Heart left ventricle (tissue), 16 donors: Measurements from ENCODE around the gene MKI67. TPM values are rescaled to one million over a fixed set of nuclear protein-coding genes. Genes with fewer than 3 reads are reported as not detected.

Experiments
- ATAC-seq, 4 donors: fragments of 200-7000 bp; cut with Tn5 transposase; one replicate each; pipeline ENCODE4 v1.9.1; 2020 to 2022; ENCODE audit warnings: moderate library complexity in 4 of 4, mild to moderate bottlenecking in 3 of 4, moderate number of reproducible peaks in 1 of 4
- DNase-seq, 5 donors: peaks; one replicate each; pipeline ENCODE4 v3.0.0-alpha.2; 2020
- H3K27ac ChIP-seq, 12 donors: fragments of 200-600 bp; sonication (generic) in 4 of 12; one replicate each; pipeline versions ENCODE4 v1.5.0 to v1.8.0; 2016 to 2022; ENCODE audit warnings: mild to moderate bottlenecking in 2 of 12
- H3K27me3 ChIP-seq, 9 donors: fragments of 200-600 bp; sonication (generic) in 2 of 9; one replicate each; pipeline versions ENCODE4 v1.5.1 to v1.8.0; 2016 to 2022; ENCODE audit warnings: mild to moderate bottlenecking in 3 of 9
- H3K36me3 ChIP-seq, 9 donors: fragments of 200-600 bp; sonication (generic) in 2 of 9; one replicate each; pipeline versions ENCODE4 v1.5.0 to v1.8.0; 2018 to 2022; ENCODE audit warnings: mild to moderate bottlenecking in 2 of 9
- H3K4me1 ChIP-seq, 12 donors: fragments of 200-600 bp; sonication (generic) in 4 of 12; one replicate each; pipeline versions ENCODE4 v1.5.0 to v1.8.0; 2016 to 2022; ENCODE audit warnings: mild to moderate bottlenecking in 3 of 12
- H3K4me3 ChIP-seq, 12 donors: fragments of 200-600 bp; sonication (generic) in 4 of 12; one replicate each; pipeline versions ENCODE4 v1.5.0 to v1.8.0; 2017 to 2022; ENCODE audit warnings: mild to moderate bottlenecking in 9 of 12, moderate library complexity in 4 of 12
- H3K9me3 ChIP-seq, 12 donors: fragments of 200-600 bp; sonication (generic) in 4 of 12; one replicate each; pipeline versions ENCODE4 v1.5.0 to v1.8.0; 2016 to 2022; ENCODE audit warnings: mild to moderate bottlenecking in 1 of 12
- CTCF ChIP-seq, 12 donors: fragments of 200-600 bp; sonication (generic) in 4 of 12; IDR thresholded peaks; one replicate each; pipeline versions ENCODE4 v1.5.0 to v1.8.0; 2018 to 2022; ENCODE audit warnings: antibody characterized with exemption in 12 of 12, mild to moderate bottlenecking in 5 of 12
- POLR2A ChIP-seq, 2 donors: fragments of 450-650 bp; IDR thresholded peaks; one replicate each; pipeline ENCODE4 v1.6.1; 2017; ENCODE audit warnings: antibody characterized with exemption in 2 of 2, mild to moderate bottlenecking in 2 of 2, moderate library complexity in 2 of 2
- WGBS, 4 donors: extraction: QIAGEN DNeasy Blood & Tissue Kit in 2 of 4; methylation state at CpG; one replicate each; pipeline versions ENCODE4 v1.1.5 to v1.1.7; 2013 to 2018; 5-methylcytosine and 5-hydroxymethylcytosine counted together
- intact Hi-C, 10 donors: fragments of 100-400 bp; cut with DNase I; formaldehyde crosslinking; loops; one replicate each; pipeline versions ENCODE4 v1.11.1 to v1.14.2; 2022
- polyA plus RNA-seq, 2 donors: library from polyadenylated mRNA; stranded (reverse); fragments of 200-250 nt; gene quantifications; one replicate each; pipeline ENCODE4 v1.2.3, GENCODE V29; 2013
- total RNA-seq, 9 donors: library from RNA; depleted of rRNA in 2 of 9; stranded (reverse); fragments of >200 nt in 2 of 9; fragmentation: NEBNext Ultra II Directional in 3 of 9; extraction: Animal tissue kit (Norgen Biotek cat#: 25700) in 3 of 9; gene quantifications; one replicate each; pipeline versions ENCODE4 v1.1.0 to v1.2.4, GENCODE V29; 2016 to 2023
- donor health status: ischemic (EF 13 %, LVEDD 7.1; RV severe dilation, severe dysfunction).
- donor health status: healthy with polysubstance abuse.
- donor health status: DM: no; HTN: yes; CAD: no.
- donor health status: DM: no; HTN: no; CAD: no.
- donor health status: ischemic (EF 25% LVEDD 6.9; RV normal size, moderate dysfunction).
- donor health status: ischemic (EF 25% LVEDD 5.7; RV mildly dilated, moderate dysfunction).
- donor health status: healthy.
- donor health status: DM: yes; HTN: yes; CAD: no.
- donor health status: ischemic (EF 35%, LVEDD 5.7; RV mildly dilated, moderate dysfunction).
- donor health status: nonischemic (EF 11% LVEDD 7.7; RV severe dilation, severe dysfunction).
- donor health status: DM: yes; HTN: yes; CAD: no.
- donor health status: PGD.
- donor health status: ischemic (EF 29% LVEDD 5.4; RV normal size, mild dysfunction).
- donor health status: nonischemic (EF 23%, LVEDD 6.1; RV moderate dilation, normal function).

The MKI67 gene
- total and polyA plus RNA-seq, 11 donors: 0.04 to 27.9 (median 0.52) TPM

DNA sequence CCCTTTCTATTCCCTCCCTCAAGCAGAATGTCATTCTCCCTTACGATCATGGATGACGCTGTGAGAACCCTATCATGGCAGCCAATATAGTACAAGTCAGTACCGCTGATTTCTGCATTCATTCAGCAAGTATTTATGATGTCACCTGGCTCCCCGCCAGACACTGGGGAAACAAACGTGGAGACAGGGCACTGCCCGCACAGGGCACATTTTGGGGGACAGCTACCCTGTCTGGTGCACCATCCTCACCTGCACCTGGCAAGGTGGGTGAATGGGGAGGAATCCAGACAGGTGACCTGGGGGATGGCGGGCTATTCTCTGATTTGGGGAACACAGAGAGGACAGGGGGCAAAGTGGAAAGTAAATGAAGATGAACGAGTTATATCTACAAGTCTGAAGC lies 28.4 kb downstream of the MKI67 start:
- no peak overlapping the region for H3K4me3 ChIP-seq
- 81 to 83% (median 82%) methylated on average over 8 of the region's 8 CpGs for WGBS, 4 donors
- no peaks in the 10 kb centered on the region for H3K27me3 ChIP-seq
- no peaks in the 10 kb centered on the region for H3K9me3 ChIP-seq
- peaks cover 0 to 23% (median 0%) of the 10 kb centered on the region in 9 donors for H3K36me3 ChIP-seq
- intact Hi-C loops: loop anchor here in 1 of 10 donors (10.0 kb wide), 1 partner anchor 837 kb away; no protein-coding TSS in a partner anchor
- TF ChIP-seq POLR2A (IDR thresholded peaks at IDR 0.05) (no peak), CTCF (IDR thresholded peaks at IDR 0.05) (no peak)
- no peak overlapping the region for H3K27ac ChIP-seq
- H3K4me1 ChIP-seq: peaks cover 0 to 4% (median 0%) of the 10 kb centered on the region in 12 donors
- DNase-seq (no peak), ATAC-seq (no peak)

- Histone ChIP-seq H3K9me3 (no peaks in the 10 kb centered on the region), H3K27me3 (peaks cover 0 to 1% (median 0%) of the 10 kb centered on the region in 9 donors), H3K27ac (no peak overlapping the region), H3K4me1 (no peaks in the 10 kb centered on the region), H3K4me3 (no peak overlapping the region), H3K36me3 (peaks cover 0 to 23% (median 0%) of the 10 kb centered on the region in 9 donors)
- intact Hi-C loops: loop anchor here in 1 of 10 donors (10.0 kb wide), 1 partner anchor 838 kb away; no protein-coding TSS in a partner anchor
- ATAC-seq: no peak
- TF ChIP-seq CTCF (IDR thresholded peaks at IDR 0.05): no peak
- TF ChIP-seq POLR2A (IDR thresholded peaks at IDR 0.05): no peak
- no peak for DNase-seq
- 90 to 93% (median 91%) methylated on average over 5 of the region's 5 CpGs for WGBS, 4 donors
These were observed 29.6 kb downstream of the MKI67 start for GRCh38 chr10:128096486-128097199.

DNA sequence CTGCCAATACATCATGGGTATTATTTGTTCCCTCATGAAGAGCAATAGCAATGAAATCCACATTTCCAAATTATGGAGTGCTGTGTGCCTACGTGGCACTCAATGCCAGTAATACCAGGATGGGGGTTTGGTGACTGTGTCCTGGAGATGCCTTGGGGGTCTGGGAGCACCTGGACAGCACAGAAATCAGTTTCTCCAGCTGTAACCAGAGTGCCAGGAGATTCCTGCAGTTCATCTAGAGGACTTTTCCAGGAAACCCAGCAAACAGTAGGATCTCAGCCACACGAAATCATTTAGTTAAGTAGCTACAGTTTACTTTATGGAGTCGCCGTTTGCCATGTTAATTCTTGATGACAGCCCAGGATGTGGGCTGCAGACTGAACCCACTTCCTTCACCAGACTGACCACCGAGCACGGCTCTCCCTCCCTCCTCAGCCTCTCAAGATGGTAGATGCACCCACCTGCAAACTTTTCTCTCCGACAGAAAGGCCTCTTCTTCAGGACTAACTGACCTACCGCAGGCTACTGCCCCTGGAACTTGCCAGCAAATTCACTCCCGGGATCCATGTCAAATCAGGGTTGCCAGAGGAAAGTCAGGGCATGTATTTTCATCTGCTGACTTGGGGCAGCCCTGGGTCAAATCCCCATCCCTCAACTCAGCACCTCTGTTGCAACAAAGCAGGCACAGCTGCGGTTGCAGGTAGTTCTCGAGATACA lies 30.3 kb downstream of the MKI67 start:
- no peak overlapping the region for H3K4me3 ChIP-seq
- ATAC-seq (no peak), DNase-seq (no peak)
- H3K9me3 ChIP-seq: no peaks in the 10 kb centered on the region
- H3K27ac ChIP-seq: no peak overlapping the region
- H3K36me3 ChIP-seq: peaks cover 0 to 23% (median 0%) of the 10 kb centered on the region in 9 donors
- H3K27me3 ChIP-seq: peaks cover 0 to 4% (median 0%) of the 10 kb centered on the region in 9 donors
- H3K4me1 ChIP-seq: no peaks in the 10 kb centered on the region
- WGBS, 4 donors: 85 to 95% (median 91%) methylated on average over 11 of the region's 11 CpGs
- TF ChIP-seq POLR2A (IDR thresholded peaks at IDR 0.05): no peak
- TF ChIP-seq CTCF (IDR thresholded peaks at IDR 0.05): no peak
- intact Hi-C loops: loop anchor here in 1 of 10 donors (10.0 kb wide), 1 partner anchor 839 kb away; no protein-coding TSS in a partner anchor
